ENCODE measurements around the gene CYTH1.

Gene CYTH1

DNA sequence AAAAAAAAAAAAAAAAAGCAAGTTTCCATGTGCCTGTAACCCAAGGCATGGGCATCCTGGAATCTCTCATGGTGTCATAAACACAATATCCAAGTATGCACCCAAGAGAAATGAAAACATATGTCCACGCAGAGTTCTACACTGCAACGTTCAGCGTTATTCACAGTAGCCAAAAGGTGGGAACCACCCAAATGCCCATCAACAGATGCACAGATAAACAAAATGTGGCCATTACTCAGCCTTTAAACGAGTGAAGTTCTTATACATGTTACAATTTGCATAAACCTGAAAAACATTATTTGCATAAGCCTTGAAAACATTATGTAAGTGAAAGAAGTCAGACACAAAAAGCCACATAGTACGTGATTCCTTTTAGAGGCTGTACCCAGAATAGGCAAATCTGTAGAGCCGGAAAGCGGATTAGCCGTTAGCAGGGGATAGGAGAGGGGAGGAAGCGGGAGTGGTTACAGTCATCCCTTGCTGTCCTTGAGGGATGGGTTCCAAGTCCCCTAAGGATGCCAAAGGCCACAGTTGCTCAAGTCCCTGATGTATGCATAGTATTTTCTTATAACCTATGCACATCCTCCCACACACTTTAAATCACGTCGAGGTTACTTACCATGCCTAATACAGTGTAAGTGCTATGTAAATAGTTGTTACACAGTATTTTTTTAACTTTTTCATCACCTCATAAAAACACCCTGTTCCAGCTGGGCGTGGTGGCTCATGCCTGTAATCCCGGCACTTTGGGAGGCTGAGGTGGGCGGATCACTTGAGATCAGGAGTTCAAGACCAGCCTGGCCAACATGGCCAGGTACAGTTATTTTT is 157.5 kb downstream of the CYTH1 start:
- no peaks in the 10 kb centered on the region for H3K4me1 Mint-ChIP-seq (ENCODE audit: low read depth)
- H3K27me3 Mint-ChIP-seq (ENCODE audit: low read depth): no peaks in the 10 kb centered on the region
- H3K27ac Mint-ChIP-seq: no peak overlapping the region
- H3K9me3 Mint-ChIP-seq: no peaks in the 10 kb centered on the region
- no peaks in the 10 kb centered on the region for H3K36me3 Mint-ChIP-seq (ENCODE audit: low read depth)
- H3K4me3 Mint-ChIP-seq: no peak overlapping the region
